GM13977 (cell line): ENCODE data around the gene HOXA6.

Source experiments
- DNase-seq: peaks from one replicate; pipeline ENCODE4 v3.0.0; 2012; ENCODE audit warnings: low spot score
- in situ Hi-C: fragments of 300-500 bp; cut with MboI; formaldehyde crosslinking; loops from one replicate; pipeline ENCODE4 v1.12.0; 2022; ENCODE audit warnings: low sequenced_read_pairs, low pct_unique_long_range_greater_than_20kb, mixed read lengths, inconsistent platforms; ENCODE audit not compliant: unreplicated experiment
- TF ChIP-seq, protein P1 (sequence below): IDR thresholded peaks from 2 replicates; pipeline ENCODE4 v1.5.1; 2012; ENCODE audit warnings: mild to moderate bottlenecking, control low read depth; ENCODE audit not compliant: insufficient read depth; ENCODE audit errors: extremely low read depth, missing control alignments

The HOXA6 gene

DNA sequence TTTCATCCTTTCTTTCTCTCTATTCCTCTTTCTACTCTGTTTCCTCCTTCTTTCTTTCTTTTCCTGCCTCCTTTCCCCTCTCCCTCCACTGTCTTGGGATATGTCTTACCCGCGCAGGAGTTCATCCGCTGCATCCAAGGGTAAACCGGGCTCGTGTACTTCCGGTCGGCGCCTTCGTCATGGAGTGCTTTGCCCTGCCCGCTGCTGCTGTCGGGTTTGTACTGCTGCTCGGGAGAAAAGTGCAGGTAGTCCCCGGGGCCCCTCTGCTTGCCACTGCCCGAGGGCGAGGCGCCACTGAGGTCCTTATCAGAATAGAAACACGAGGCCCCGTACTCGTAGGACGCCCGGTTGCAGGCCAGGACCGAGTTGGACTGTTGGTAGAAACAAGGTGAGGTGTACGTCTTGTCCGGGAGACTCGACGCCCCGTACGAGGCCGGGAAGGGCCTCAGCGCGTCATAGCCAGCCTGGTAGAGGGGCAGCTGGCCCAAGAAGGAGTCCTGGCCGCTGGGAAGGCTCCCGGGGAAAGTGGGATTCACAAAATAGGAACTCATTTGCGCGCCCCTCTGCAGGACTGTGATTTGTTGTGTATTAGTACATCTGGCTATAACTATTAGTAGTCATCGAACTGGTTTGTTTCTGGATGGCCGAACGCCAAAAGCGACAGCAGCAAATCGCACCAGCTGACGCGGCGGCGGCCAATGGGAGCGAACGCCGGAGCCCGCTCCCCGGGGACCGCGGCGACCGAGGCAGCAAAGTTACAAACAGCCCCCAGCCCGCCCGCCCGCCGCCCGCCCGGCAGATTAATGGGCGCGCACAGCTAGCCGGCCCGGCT is at the start of gene HOXA6:
Gene HOXA6 (minus strand): TSS at position 576 of the 832 bp plus-strand sequence. CDS start 25 bp downstream, at position 551.
- TF ChIP-seq, protein P1, sequence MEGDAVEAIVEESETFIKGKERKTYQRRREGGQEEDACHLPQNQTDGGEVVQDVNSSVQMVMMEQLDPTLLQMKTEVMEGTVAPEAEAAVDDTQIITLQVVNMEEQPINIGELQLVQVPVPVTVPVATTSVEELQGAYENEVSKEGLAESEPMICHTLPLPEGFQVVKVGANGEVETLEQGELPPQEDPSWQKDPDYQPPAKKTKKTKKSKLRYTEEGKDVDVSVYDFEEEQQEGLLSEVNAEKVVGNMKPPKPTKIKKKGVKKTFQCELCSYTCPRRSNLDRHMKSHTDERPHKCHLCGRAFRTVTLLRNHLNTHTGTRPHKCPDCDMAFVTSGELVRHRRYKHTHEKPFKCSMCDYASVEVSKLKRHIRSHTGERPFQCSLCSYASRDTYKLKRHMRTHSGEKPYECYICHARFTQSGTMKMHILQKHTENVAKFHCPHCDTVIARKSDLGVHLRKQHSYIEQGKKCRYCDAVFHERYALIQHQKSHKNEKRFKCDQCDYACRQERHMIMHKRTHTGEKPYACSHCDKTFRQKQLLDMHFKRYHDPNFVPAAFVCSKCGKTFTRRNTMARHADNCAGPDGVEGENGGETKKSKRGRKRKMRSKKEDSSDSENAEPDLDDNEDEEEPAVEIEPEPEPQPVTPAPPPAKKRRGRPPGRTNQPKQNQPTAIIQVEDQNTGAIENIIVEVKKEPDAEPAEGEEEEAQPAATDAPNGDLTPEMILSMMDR: no peak
- in situ Hi-C loops: no loop called here
- no peak for DNase-seq

DNA sequence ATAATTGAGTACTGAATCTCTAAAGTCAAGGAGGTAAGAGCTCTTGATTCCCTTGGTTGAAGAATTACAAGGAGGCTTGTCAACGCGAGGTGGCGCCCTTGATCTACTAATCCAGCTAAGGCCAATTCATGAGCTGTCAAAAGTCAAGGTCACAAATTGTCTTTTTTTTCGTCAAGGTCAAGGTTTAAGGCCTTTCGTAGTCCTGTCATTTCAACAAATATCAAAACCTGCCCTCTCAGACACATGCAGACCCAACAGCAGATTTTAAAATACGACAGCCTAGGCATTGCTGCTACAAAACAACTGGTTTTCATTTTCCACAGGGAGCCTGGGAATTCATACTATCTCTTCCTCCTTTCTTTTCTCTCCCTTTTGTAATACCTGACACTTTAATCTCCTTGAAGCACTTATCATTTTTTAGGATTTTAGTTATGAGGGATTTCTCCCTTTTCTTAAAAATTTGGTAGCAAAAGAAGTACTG is 48.8 kb upstream of the HOXA6 start:
- peak; percentile 85 for DNase-seq
- TF ChIP-seq, protein P1: peak; percentile 83
- in situ Hi-C loops: no loop called here

DNA sequence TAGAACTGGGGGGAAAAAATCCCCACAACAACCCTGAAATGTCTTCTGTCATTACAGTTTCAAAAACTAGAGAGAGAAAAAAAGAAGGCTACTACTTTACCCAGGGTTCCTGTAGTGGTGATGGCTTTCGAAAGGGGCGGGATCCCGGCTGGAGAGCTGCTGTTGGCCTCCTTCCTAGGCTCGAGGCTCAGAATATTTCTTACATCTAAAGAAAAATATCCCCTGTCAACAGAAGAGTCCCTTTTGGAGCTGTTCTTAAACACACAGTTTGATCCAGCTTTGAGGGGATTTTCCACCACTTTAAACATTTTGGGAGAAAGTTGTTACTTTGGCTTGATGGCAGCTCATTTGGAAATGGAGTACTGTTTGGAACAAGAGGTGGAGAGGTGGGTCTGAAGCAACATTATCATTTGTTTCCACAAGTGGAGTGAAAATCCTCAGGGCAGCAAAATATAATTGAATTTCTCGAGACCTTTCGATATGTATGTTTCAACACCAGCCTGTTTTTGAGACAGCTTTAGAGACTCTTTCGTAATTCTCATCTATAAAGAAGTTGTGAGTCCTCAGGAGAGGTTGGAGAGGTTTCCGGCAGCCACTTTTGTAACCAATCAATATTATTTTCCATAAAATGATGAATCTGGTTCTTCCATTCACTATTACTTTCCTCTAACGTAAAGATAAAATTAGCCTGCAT is 47.3 kb upstream of the HOXA6 start:
- DNase-seq: no peak
- in situ Hi-C loops: no loop called here
- TF ChIP-seq, protein P1: no peak

DNA sequence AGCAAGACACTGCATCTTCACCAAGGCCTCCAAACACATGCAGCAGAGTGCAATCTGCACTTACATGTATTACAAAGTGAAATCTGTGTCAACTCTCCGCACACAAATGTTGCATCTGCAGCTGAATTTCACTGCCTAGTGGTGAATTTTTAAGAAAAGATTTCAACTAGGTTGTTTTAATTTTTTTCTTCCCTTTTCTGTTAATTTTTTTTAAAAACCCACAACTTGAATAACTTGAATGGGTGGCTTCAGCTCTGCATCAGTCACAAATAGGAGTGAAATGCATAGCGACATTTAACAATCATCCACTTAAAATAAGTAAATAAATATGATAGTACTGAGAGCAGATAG is 46.4 kb upstream of the HOXA6 start:
- DNase-seq: no peak
- TF ChIP-seq, protein P1: no peak
- in situ Hi-C loops: no loop called here

DNA sequence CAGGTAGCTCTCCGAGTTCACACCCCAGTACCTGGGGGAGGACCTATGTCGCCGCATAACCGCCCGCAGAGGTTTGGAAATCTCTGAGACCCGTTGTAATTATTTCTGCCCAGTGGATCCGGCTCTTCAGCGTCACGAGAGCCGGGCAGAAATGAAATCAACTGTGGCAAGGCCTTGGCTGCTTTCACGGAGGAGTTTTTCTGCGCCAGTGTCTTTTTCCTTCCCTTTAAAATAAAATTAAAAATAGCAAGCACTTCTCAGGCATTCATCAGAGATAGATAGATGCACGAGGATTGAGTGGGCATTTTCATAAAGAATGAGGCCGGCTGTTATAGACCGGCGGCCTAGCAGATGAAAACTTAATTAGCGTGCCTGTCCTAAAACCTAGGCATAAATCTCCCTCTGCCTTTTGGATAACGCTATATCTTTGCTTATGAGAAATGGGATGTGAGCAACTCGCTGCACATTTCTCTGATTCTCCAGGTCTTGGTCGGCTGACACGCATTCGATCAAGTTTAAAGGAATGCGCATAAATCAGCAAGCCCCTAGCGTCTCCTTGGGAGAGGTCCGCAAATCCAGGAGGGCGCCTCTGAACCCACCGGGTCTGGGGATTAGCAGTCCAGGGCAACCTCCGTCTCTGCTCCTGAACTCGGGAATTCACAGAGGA is 45.9 kb upstream of the HOXA6 start:
- TF ChIP-seq, protein P1: no peak
- no peak for DNase-seq
- in situ Hi-C loops: no loop called here

DNA sequence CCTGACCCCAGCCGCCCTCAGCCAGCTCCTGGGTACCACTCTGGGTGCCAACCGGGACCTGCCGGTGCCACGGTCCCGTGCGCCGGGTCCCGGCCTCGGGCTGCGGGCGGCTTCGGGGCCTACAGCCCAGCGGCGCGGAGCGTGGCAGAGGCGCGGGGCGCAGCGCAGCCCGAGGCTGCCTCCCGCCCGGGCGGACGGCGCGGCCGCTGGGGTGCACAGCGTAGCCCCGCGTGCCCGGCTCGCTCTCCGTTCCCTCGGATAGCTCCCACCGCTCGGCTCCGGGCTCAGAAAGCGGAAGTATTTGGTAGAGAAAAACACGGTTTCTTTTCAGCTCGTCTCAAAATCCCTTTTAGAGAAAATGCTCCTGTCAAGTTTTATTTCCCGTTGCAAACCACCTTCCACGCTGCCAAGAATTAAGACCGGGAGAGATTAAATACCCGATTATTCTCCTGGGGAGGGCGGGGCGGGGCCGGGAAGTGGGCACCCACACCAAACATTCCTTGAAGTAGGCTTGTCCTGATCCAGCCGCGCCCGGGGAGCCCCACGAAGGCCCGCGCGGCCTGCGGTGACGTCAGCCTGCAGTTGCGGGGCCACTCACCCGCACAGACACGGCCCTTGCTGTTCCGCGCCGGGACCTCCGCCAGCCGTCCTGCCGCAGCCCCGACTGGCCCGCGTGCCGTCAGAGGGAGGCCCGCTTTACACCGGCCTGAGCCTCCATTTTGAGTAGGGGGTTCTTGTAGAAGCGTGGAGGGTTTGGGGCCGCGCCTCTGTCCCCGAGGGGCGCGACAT is 45.2 kb upstream of the HOXA6 start:
- peak; percentile 67 for DNase-seq
- TF ChIP-seq, protein P1: no peak
- in situ Hi-C loops: no loop called here
